Ascending aorta (tissue), 2 donors: Measurements from ENCODE around the gene PTTG1. TPM values are rescaled to one million over a fixed set of nuclear protein-coding genes. Genes with fewer than 3 reads are reported as not detected.

ENCODE experiments used
- DNase-seq, 2 donors: peaks; one replicate each; pipeline ENCODE4 v3.0.0-alpha.2; 2019; ENCODE audit warnings: low spot score in 2 of 2
- H3K27ac ChIP-seq, 2 donors: fragments of 200-600 bp; sonication (generic); one replicate each; pipeline ENCODE4 v1.5.1; 2016 to 2017; ENCODE audit warnings: mild to moderate bottlenecking in 1 of 2
- H3K27me3 ChIP-seq: fragments of 200-600 bp; sonication (generic); one replicate; pipeline ENCODE4 v1.5.1; 2017
- H3K36me3 ChIP-seq, 2 donors: fragments of 200-600 bp; sonication (generic); one replicate each; pipeline ENCODE4 v1.5.1; 2016
- H3K4me1 ChIP-seq, 2 donors: fragments of 200-600 bp; sonication (generic); one replicate each; pipeline ENCODE4 v1.5.1; 2016 to 2017; ENCODE audit warnings: mild to moderate bottlenecking in 1 of 2
- H3K4me3 ChIP-seq, 2 donors: fragments of 200-600 bp; sonication (generic); one replicate each; pipeline ENCODE4 v1.5.1; 2016 to 2017; ENCODE audit warnings: mild to moderate bottlenecking in 1 of 2
- H3K9me3 ChIP-seq, 2 donors: fragments of 200-600 bp; sonication (generic); one replicate each; pipeline ENCODE4 v1.5.1; 2016
- intact Hi-C: fragments of 100-400 bp; cut with DNase I; formaldehyde crosslinking; loops from one replicate; pipeline ENCODE4 v1.15.1; 2023
- total RNA-seq: library from RNA; depleted of rRNA; stranded (reverse); fragments of >200 nt; gene quantifications from one replicate; pipeline ENCODE4 v1.1.0, GENCODE V29; 2016
- TF ChIP-seq, protein P1 (sequence below), 3 experiments: fragments of 200-600 bp in 2 of 3; fragments of 450-650 bp in 1 of 3; sonication (generic) in 2 of 3; IDR thresholded peaks; one replicate each; pipeline ENCODE4 v1.5.1; 2016 to 2019; ENCODE audit warnings: antibody characterized with exemption in 3 of 3, mild to moderate bottlenecking in 1 of 3, moderate library complexity in 1 of 3

PTTG1 gene
- total RNA-seq, 1 donor from 2014 or later = 8.6 TPM

DNA sequence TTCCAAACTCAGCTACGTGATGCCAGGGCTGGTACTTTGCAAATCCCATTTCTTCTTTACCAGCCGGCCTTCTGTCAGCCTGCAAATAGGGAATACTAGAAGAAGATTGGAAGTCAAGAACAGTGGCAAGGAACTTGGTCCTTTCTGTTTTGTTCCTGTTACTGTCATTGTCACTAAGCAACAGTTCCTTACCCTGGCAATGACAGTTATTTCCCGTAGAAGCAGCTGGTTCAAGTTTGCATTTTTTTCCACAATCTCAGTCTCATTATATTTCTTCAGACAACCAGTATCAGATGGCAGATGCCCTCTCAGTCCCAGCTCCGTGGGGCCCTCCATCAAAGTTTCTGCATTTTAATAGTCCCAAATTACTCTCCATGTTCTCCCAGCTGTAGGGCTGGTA is 42.1 kb upstream of the PTTG1 start:
- Histone ChIP-seq H3K4me3 (no peak overlapping the region), H3K27me3 (no peaks in the 10 kb centered on the region), H3K9me3 (no peaks in the 10 kb centered on the region), H3K27ac (no peak overlapping the region), H3K4me1 (no peaks in the 10 kb centered on the region), H3K36me3 (no peaks in the 10 kb centered on the region)
- intact Hi-C loops = no loop called here
- no peak for DNase-seq
- TF ChIP-seq, protein P1, sequence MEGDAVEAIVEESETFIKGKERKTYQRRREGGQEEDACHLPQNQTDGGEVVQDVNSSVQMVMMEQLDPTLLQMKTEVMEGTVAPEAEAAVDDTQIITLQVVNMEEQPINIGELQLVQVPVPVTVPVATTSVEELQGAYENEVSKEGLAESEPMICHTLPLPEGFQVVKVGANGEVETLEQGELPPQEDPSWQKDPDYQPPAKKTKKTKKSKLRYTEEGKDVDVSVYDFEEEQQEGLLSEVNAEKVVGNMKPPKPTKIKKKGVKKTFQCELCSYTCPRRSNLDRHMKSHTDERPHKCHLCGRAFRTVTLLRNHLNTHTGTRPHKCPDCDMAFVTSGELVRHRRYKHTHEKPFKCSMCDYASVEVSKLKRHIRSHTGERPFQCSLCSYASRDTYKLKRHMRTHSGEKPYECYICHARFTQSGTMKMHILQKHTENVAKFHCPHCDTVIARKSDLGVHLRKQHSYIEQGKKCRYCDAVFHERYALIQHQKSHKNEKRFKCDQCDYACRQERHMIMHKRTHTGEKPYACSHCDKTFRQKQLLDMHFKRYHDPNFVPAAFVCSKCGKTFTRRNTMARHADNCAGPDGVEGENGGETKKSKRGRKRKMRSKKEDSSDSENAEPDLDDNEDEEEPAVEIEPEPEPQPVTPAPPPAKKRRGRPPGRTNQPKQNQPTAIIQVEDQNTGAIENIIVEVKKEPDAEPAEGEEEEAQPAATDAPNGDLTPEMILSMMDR (IDR thresholded peaks at IDR 0.05) = no peak

DNA sequence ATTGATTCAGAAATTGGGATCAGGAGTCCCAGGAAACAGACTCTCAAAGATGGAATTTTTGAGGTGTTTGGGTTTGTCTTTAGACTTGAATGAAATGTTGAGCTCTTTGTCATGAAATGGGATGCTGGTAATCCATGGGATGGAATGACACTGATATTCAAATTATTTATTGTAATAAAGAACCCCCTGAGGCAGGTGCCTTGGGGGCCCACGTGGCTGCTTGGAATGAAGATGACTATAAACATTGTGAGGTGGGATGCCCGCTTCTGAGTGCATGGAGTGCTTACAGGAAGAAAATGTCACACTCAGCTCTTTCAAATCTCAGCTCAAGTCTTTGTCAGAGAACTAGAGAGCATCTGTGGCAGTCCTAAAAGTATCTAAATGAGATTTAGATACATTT is 41.6 kb upstream of the PTTG1 start:
- DNase-seq = no peak
- no peaks in the 10 kb centered on the region for H3K36me3 ChIP-seq
- H3K27me3 ChIP-seq = no peaks in the 10 kb centered on the region
- no peaks in the 10 kb centered on the region for H3K9me3 ChIP-seq
- H3K4me1 ChIP-seq = no peaks in the 10 kb centered on the region
- no peak overlapping the region for H3K27ac ChIP-seq
- no peak overlapping the region for H3K4me3 ChIP-seq
- intact Hi-C loops = no loop called here
- TF ChIP-seq, protein P1 (IDR thresholded peaks at IDR 0.05) = no peak

DNA sequence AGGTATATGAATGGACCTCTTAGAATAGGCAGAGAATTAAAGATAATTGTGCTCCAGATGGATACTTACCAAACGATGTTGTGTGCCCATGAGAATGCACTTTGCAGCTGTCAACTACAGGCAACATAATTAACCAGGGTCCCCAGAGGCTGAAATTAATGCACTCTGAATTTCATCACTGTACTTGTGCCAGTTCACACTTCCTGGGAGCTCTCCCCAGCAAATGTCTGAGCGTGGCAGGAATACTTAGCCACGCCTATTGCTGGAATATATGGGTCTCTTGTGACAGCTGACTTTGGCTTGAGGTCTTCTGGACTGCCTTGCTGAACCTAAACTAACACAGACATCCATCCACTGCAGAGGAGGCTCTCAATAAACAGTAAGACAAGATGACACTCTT is 39.3 kb upstream of the PTTG1 start:
- no peak for DNase-seq
- H3K36me3 ChIP-seq = no peaks in the 10 kb centered on the region
- TF ChIP-seq, protein P1 (IDR thresholded peaks at IDR 0.05) = no peak
- H3K4me3 ChIP-seq = no peak overlapping the region
- no peaks in the 10 kb centered on the region for H3K4me1 ChIP-seq
- H3K27me3 ChIP-seq = no peaks in the 10 kb centered on the region
- H3K9me3 ChIP-seq = peaks cover 0 to 7% of the 10 kb centered on the region in 2 donors
- intact Hi-C loops = no loop called here
- no peak overlapping the region for H3K27ac ChIP-seq

DNA sequence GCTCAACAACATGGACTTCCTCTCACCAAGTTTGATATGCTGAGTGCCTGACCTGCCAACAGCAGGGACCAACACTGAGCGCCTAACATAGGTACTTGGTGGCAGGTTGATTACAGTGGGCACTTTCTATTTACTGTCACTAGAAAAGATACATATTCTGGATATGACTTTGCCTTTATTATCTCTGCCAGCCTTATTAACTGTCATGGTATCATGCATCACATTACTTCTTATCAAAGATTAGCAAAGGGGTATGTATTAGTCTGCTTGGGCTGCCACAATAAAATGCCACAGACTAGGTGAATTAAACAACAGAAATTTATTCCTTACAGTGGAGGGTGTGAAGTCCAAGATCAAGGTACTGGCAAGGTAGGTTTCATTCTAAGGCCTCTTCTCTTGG is 37.0 kb upstream of the PTTG1 start:
- intact Hi-C loops = no loop called here
- Histone ChIP-seq H3K27me3 (no peaks in the 10 kb centered on the region), H3K4me3 (no peak overlapping the region), H3K4me1 (no peaks in the 10 kb centered on the region), H3K9me3 (peaks cover 0 to 15% of the 10 kb centered on the region in 2 donors), H3K36me3 (peaks cover 0 to 3% of the 10 kb centered on the region in 2 donors), H3K27ac (no peak overlapping the region)
- DNase-seq = no peak
- TF ChIP-seq, protein P1 (IDR thresholded peaks at IDR 0.05) = no peak

DNA sequence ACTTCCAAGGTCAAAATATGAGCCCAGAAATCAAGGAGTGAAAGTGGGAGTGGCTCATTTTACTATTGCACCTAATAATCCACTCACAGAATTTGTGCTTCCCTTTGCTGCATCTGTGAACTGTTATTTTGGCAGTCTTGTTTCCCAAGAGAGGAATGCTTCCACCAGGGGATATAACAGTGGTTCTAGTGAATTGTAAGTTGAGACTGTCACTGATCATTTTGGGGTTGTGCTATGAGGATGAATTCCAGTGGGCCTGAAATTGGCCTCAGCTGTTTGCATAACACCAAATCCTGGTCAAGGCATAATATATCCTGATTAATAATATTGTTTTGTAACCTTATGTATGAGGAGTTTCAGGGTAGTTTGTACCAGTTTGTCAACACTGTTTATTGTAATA is 36.2 kb upstream of the PTTG1 start:
- peaks cover 0 to 3% of the 10 kb centered on the region in 2 donors for H3K36me3 ChIP-seq
- TF ChIP-seq, protein P1 (IDR thresholded peaks at IDR 0.05) = no peak
- H3K27ac ChIP-seq = no peak overlapping the region
- peaks cover 0 to 15% of the 10 kb centered on the region in 2 donors for H3K9me3 ChIP-seq
- H3K4me1 ChIP-seq = no peaks in the 10 kb centered on the region
- H3K4me3 ChIP-seq = no peak overlapping the region
- intact Hi-C loops = no loop called here
- H3K27me3 ChIP-seq = no peaks in the 10 kb centered on the region
- DNase-seq = no peak

DNA sequence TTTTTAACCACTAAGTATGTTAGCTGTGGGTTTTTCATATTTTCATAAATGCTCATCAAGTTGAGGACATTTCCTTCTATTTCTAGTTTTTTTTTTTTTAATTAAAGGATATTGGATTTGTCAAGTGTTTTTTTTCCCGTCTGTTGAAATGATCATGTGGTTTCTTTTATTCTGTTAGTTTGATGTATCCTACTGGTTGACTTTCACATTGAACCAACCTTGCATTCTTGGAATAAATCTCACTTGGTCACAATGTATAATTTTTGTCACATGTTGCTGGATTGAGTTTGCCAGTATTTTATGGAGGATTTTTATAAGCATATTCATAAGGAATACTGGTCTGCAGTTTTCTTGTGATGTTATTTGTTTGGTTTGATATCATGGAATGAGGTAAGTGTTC is 34.2 kb upstream of the PTTG1 start:
- peaks cover 0 to 15% of the 10 kb centered on the region in 2 donors for H3K9me3 ChIP-seq
- H3K4me1 ChIP-seq = peaks cover 0 to 2% of the 10 kb centered on the region in 2 donors
- H3K27ac ChIP-seq = no peak overlapping the region
- H3K4me3 ChIP-seq = no peak overlapping the region
- H3K27me3 ChIP-seq = no peaks in the 10 kb centered on the region
- intact Hi-C loops = no loop called here
- peaks cover 0 to 3% of the 10 kb centered on the region in 2 donors for H3K36me3 ChIP-seq
- TF ChIP-seq, protein P1 (IDR thresholded peaks at IDR 0.05) = no peak
- DNase-seq = no peak
